Subcutaneous adipose tissue (tissue), 4 donors: ENCODE measurements around the gene PSMD8. TPM values are rescaled to one million over a fixed set of nuclear protein-coding genes. Genes with fewer than 3 reads are reported as not detected.

Experiments
- CTCF ChIP-seq: fragments of 450-650 bp; IDR thresholded peaks from one replicate; pipeline ENCODE4 v1.5.1; 2016; ENCODE audit warnings: low read depth, mild to moderate bottlenecking, control low read depth, antibody characterized with exemption, moderate library complexity
- total RNA-seq, 4 donors: library from RNA; depleted of rRNA; stranded (reverse); fragments of >200 nt; gene quantifications; one replicate each; pipeline ENCODE4 v1.1.0, GENCODE V29; 2016

PSMD8 gene
- total RNA-seq, 4 donors from 2014 or later = 242 to 452 (median 398) TPM

- no peak for TF ChIP-seq CTCF
Measured at GRCh38 chr19:38377052-38377451, 2.7 kb downstream of the PSMD8 start.

- TF ChIP-seq CTCF = no peak
Measured at GRCh38 chr19:38378866-38379265, 4.5 kb downstream of the PSMD8 start.

- TF ChIP-seq CTCF = no peak
Measured at GRCh38 chr19:38381138-38381537, 6.8 kb downstream of the PSMD8 start.

- no peak for TF ChIP-seq CTCF
Measured at GRCh38 chr19:38383184-38383583, 8.8 kb downstream of the PSMD8 start.

- TF ChIP-seq CTCF = no peak
Measured at GRCh38 chr19:38383743-38384142, 9.4 kb downstream of the PSMD8 start.

GRCh38 chr19:38384209-38385027 is 10.0 kb downstream of the PSMD8 start:
- no peak for TF ChIP-seq CTCF

GRCh38 chr19:38385057-38385803 is 10.9 kb downstream of the PSMD8 start:
- TF ChIP-seq CTCF = no peak
